GM18951 (cell line): Measurements from ENCODE around the gene HIKESHI.

ENCODE experiments used
- POLR2A ChIP-seq: IDR thresholded peaks from 4 replicates; pipeline ENCODE4 v1.6.1; 2011; ENCODE audit warnings: mild to moderate bottlenecking; ENCODE audit not compliant: insufficient read length, insufficient read depth; ENCODE audit errors: extremely low read depth
- in situ Hi-C: fragments of 300-500 bp; cut with MboI; formaldehyde crosslinking; loops from one replicate; pipeline ENCODE4 v1.12.0; 2022; ENCODE audit warnings: low sequenced_read_pairs, mixed read lengths, inconsistent platforms; ENCODE audit not compliant: unreplicated experiment

The HIKESHI gene

GRCh38 chr11:86302092-86302793 is at the start of gene HIKESHI:
Gene HIKESHI (plus strand): TSS chr11:86302240. CDS start chr11:86302449, 209 bp downstream.
- in situ Hi-C loops = no loop called here
- peak; percentile 81 for TF ChIP-seq POLR2A

- in situ Hi-C loops = no loop called here
Observed at GRCh38 chr11:86255896-86256295, 46.1 kb upstream of the HIKESHI start.

GRCh38 chr11:86256608-86257007 is 45.4 kb upstream of the HIKESHI start:
- TF ChIP-seq POLR2A = no peak
- in situ Hi-C loops = no loop called here

More at GRCh38 chr11:86255896-86256295, 46.1 kb upstream of the HIKESHI start:
- TF ChIP-seq POLR2A = no peak

- no peak for TF ChIP-seq POLR2A
- in situ Hi-C loops = no loop called here
Observed at GRCh38 chr11:86257446-86257845, 44.6 kb upstream of the HIKESHI start.

- TF ChIP-seq POLR2A = no peak
- in situ Hi-C loops = no loop called here
Observed at GRCh38 chr11:86259730-86260129, 42.3 kb upstream of the HIKESHI start.

- in situ Hi-C loops = no loop called here
Observed at GRCh38 chr11:86261328-86261727, 40.7 kb upstream of the HIKESHI start.

GRCh38 chr11:86262387-86262786 is 39.7 kb upstream of the HIKESHI start:
- TF ChIP-seq POLR2A = no peak
- in situ Hi-C loops = no loop called here

More at GRCh38 chr11:86261328-86261727, 40.7 kb upstream of the HIKESHI start:
- peak; percentile 16 for TF ChIP-seq POLR2A

- TF ChIP-seq POLR2A = no peak
- in situ Hi-C loops = no loop called here
Observed at GRCh38 chr11:86264649-86265048, 37.4 kb upstream of the HIKESHI start.

- in situ Hi-C loops = no loop called here
- no peak for TF ChIP-seq POLR2A
Observed at GRCh38 chr11:86265194-86265593, 36.8 kb upstream of the HIKESHI start.

- no peak for TF ChIP-seq POLR2A
- in situ Hi-C loops = no loop called here
Observed at GRCh38 chr11:86269645-86270044, 32.4 kb upstream of the HIKESHI start.

- in situ Hi-C loops = no loop called here
- no peak for TF ChIP-seq POLR2A
Observed at GRCh38 chr11:86274503-86274902, 27.5 kb upstream of the HIKESHI start.

GRCh38 chr11:86274999-86275398 is 27.0 kb upstream of the HIKESHI start:
- TF ChIP-seq POLR2A = no peak
- in situ Hi-C loops = no loop called here

- in situ Hi-C loops = no loop called here
- TF ChIP-seq POLR2A = no peak
Observed at GRCh38 chr11:86275493-86276370, 26.3 kb upstream of the HIKESHI start.

GRCh38 chr11:86277741-86278140 is 24.3 kb upstream of the HIKESHI start:
- no peak for TF ChIP-seq POLR2A
- in situ Hi-C loops = no loop called here
